Activated CD8-positive, alpha-beta T cell treated with anti-CD3 and anti-CD28 coated beads for 36 hours (primary cell): ENCODE data around the gene VPS4B. TPM values are rescaled to one million over a fixed set of nuclear protein-coding genes. Genes with fewer than 3 reads are reported as not detected.
"Not testable (repeated sequence)": the region's sequence is repeated elsewhere in the genome, so short reads cannot be mapped to it uniquely, and the experiment has no call there.

ENCODE experiments used
- ATAC-seq: fragments of 200-7000 bp; cut with Tn5 transposase; one replicate; pipeline ENCODE4 v1.10.0; 2021; ENCODE audit warnings: mild to moderate bottlenecking, moderate library complexity
- CTCF ChIA-PET: fragments of 350-600 bp; sonication (Branson Sonifier 250); formaldehyde crosslinking; loops from one replicate; lab custom pipeline; 2021; ENCODE audit warnings: antibody characterized with exemption; lab: Charles Lee
- POLR2A ChIA-PET: fragments of 350-600 bp; sonication (Branson Sonifier 250); formaldehyde crosslinking; loops from one replicate; lab custom pipeline; 2021; ENCODE audit warnings: antibody characterized with exemption; lab: Charles Lee
- DNase-seq: peaks from one replicate; pipeline ENCODE4 v3.0.0-alpha.2; 2020
- H3K27ac Mint-ChIP-seq: one replicate; pipeline ENCODE4 v1.8.0; 2021; ENCODE audit warnings: mild to moderate bottlenecking, mixed read lengths
- H3K27me3 Mint-ChIP-seq: one replicate; pipeline ENCODE4 v1.8.0; 2021; ENCODE audit warnings: mixed read lengths
- H3K36me3 Mint-ChIP-seq: one replicate; pipeline ENCODE4 v1.8.0; 2021; ENCODE audit warnings: low read depth, mixed read lengths
- H3K4me1 Mint-ChIP-seq: one replicate; pipeline ENCODE4 v1.8.0; 2021; ENCODE audit warnings: low read depth, mixed read lengths
- H3K4me3 Mint-ChIP-seq: one replicate; pipeline ENCODE4 v1.8.0; 2021; ENCODE audit warnings: mild to moderate bottlenecking, moderate library complexity, mixed read lengths
- H3K9me3 Mint-ChIP-seq: one replicate; pipeline ENCODE4 v1.8.0; 2021; ENCODE audit warnings: mixed read lengths
- intact Hi-C: fragments of 100-400 bp; cut with micrococcal nuclease; formaldehyde crosslinking; loops from one replicate; pipeline ENCODE4 v1.10.0; 2022
- total RNA-seq, 2 experiments: library from RNA; stranded (reverse); gene quantifications; one replicate each; pipeline ENCODE4 v1.2.3, GENCODE V29; 2021
- TF ChIP-seq, protein P1 (sequence below): fragments of 200-600 bp; IDR thresholded peaks from one replicate; pipeline ENCODE4 v1.8.0; 2022; ENCODE audit warnings: antibody characterized with exemption, mild to moderate bottlenecking

The VPS4B gene
- total RNA-seq, 2 experiments from 2014 or later: 34.8 to 35.9 TPM

DNA sequence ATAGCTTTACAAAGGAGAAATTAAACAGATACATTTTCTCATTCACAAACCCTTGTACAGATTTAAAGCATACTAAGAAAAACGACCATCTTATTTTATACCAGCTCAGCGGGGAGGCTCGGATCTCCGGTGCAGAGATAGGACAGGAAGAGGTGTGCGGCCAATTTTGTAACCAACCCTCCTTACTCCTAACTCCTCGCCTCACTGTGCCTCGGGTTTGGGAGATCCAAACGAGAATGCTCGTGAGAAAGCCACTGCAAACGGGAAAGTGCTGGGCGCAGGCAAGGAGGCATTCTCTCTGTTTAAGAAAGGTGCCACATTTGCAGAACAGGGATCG is 56.4 kb downstream of the VPS4B start:
- Mint-ChIP-seq H3K36me3 (peaks cover 29% of the 10 kb centered on the region), H3K9me3 (peaks cover 23% of the 10 kb centered on the region), H3K27ac (peak overlapping the region; percentile 69), H3K4me3 (peak overlapping the region; percentile 81), H3K4me1 (peaks cover 29% of the 10 kb centered on the region), H3K27me3 (no peaks in the 10 kb centered on the region)
- ChIA-PET CTCF (interaction anchor here (0.6 to 4.6 kb wide), 7 partner anchors 25 to 348 kb away, joined by 3 to 36 read pairs (median 3); no protein-coding TSS in a partner anchor), POLR2A (interaction anchor here (0.7 to 2.1 kb wide), 12 partner anchors 9 to 255 kb away, joined by 3 to 7 read pairs (median 3); partner anchors contain the start of genes BCL2 and VPS4B)
- TF ChIP-seq, protein P1, sequence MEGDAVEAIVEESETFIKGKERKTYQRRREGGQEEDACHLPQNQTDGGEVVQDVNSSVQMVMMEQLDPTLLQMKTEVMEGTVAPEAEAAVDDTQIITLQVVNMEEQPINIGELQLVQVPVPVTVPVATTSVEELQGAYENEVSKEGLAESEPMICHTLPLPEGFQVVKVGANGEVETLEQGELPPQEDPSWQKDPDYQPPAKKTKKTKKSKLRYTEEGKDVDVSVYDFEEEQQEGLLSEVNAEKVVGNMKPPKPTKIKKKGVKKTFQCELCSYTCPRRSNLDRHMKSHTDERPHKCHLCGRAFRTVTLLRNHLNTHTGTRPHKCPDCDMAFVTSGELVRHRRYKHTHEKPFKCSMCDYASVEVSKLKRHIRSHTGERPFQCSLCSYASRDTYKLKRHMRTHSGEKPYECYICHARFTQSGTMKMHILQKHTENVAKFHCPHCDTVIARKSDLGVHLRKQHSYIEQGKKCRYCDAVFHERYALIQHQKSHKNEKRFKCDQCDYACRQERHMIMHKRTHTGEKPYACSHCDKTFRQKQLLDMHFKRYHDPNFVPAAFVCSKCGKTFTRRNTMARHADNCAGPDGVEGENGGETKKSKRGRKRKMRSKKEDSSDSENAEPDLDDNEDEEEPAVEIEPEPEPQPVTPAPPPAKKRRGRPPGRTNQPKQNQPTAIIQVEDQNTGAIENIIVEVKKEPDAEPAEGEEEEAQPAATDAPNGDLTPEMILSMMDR: no peak
- DNase-seq (peak; percentile 43), ATAC-seq (no peak)
- intact Hi-C loops: loop anchor here (5.0 kb wide), 1 partner anchor 56 kb away; the partner anchor contains the start of gene VPS4B

- ATAC-seq (no peak), DNase-seq (peak; percentile 49)
- peaks cover 27% of the 10 kb centered on the region for H3K4me1 Mint-ChIP-seq
- H3K4me3 Mint-ChIP-seq: no peak overlapping the region
- H3K27me3 Mint-ChIP-seq: no peaks in the 10 kb centered on the region
- TF ChIP-seq, protein P1: no peak
- H3K9me3 Mint-ChIP-seq: peaks cover 13% of the 10 kb centered on the region
- POLR2A ChIA-PET: interaction anchor here (0.7 to 0.9 kb wide), 3 partner anchors 26 to 59 kb away, joined by 3 read pairs; partner anchors contain the start of gene VPS4B
- intact Hi-C loops: no loop called here
- peaks cover 30% of the 10 kb centered on the region for H3K36me3 Mint-ChIP-seq
- CTCF ChIA-PET: interaction anchor here (0.7 to 4.6 kb wide), 7 partner anchors 24 to 350 kb away, joined by 3 to 36 read pairs (median 5); no protein-coding TSS in a partner anchor
- H3K27ac Mint-ChIP-seq: no peak overlapping the region
These were observed 58.3 kb downstream of the VPS4B start for GRCh38 chr18:63363951-63364350.

DNA sequence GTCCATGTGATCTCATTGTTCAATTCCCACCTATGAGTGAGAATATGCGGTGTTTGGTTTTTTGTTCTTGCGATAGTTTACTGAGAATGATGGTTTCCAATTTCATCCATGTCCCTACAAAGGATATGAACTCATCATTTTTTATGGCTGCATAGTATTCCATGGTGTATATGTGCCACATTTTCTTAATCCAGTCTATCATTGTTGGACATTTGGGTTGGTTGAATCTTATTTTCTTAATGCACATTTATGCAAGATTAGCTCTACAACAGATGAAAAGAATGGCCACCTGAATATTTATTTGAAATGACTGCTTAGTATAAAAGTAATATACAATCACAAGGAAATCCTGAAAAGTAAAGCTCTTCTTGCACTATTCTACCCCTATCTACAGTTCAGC is 58.9 kb downstream of the VPS4B start:
- peaks cover 24% of the 10 kb centered on the region for H3K4me1 Mint-ChIP-seq
- ChIA-PET POLR2A (interaction anchor here (0.7 to 0.9 kb wide), 3 partner anchors 26 to 59 kb away, joined by 3 read pairs; partner anchors contain the start of gene VPS4B), CTCF (interaction anchor here (1.0 to 4.6 kb wide), 6 partner anchors 23 to 347 kb away, joined by 3 to 36 read pairs (median 6); no protein-coding TSS in a partner anchor)
- ATAC-seq, H3K27me3 Mint-ChIP-seq, DNase-seq, H3K9me3 Mint-ChIP-seq, intact Hi-C loops, H3K4me3 Mint-ChIP-seq, H3K27ac Mint-ChIP-seq: not testable (repeated sequence)
- H3K36me3 Mint-ChIP-seq: peaks cover 25% of the 10 kb centered on the region

GRCh38 chr18:63356272-63356896 is 65.9 kb downstream of the VPS4B start:
- TF ChIP-seq, protein P1: no peak
- intact Hi-C loops: no loop called here
- ChIA-PET POLR2A (interaction anchor here (0.6 kb wide), 2 partner anchors 60 to 167 kb away, joined by 3 to 4 read pairs; no protein-coding TSS in a partner anchor), CTCF (interaction anchor here (0.8 to 2.8 kb wide), 3 partner anchors 17 to 236 kb away, joined by 3 to 17 read pairs (median 3); no protein-coding TSS in a partner anchor)
- Mint-ChIP-seq H3K27ac (no peak overlapping the region), H3K27me3 (no peaks in the 10 kb centered on the region), H3K4me3 (no peak overlapping the region), H3K9me3 (no peaks in the 10 kb centered on the region), H3K36me3 (peaks cover 23% of the 10 kb centered on the region), H3K4me1 (no peaks in the 10 kb centered on the region)
- ATAC-seq (no peak), DNase-seq (no peak)

DNA sequence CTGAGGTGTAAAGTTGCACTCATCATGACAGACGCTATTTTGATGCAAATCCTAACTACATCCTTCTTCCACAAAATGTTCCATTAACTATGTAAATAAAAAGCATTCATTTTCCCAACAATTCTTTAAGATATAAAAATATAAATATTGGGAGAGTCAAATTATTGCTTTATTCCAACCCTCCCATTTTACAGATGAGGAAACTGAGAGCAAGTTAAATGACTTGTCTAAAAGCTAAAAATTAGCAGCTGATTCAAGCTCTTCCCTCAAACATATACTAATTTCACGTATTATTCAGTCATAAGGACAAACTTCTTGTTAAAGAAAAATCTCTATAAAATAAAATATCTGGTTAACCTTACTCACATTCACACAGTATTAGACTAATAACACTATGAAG is 72.0 kb downstream of the VPS4B start:
- Mint-ChIP-seq H3K27ac (no peak overlapping the region), H3K36me3 (peaks cover 33% of the 10 kb centered on the region), H3K27me3 (no peaks in the 10 kb centered on the region), H3K4me3 (no peak overlapping the region), H3K9me3 (no peaks in the 10 kb centered on the region), H3K4me1 (no peaks in the 10 kb centered on the region)
- TF ChIP-seq, protein P1: no peak
- ChIA-PET POLR2A (interaction anchor here (0.5 kb wide), 1 partner anchor 324 kb away, joined by 3 read pairs; no protein-coding TSS in a partner anchor), CTCF (interaction anchor here (1.5 to 5.3 kb wide), 3 partner anchors 10 to 333 kb away, joined by 7 to 40 read pairs (median 9); no protein-coding TSS in a partner anchor)
- DNase-seq (no peak), ATAC-seq (no peak)
- intact Hi-C loops: no loop called here
